ENCODE measurements around the gene BUD31.

The BUD31 gene

DNA sequence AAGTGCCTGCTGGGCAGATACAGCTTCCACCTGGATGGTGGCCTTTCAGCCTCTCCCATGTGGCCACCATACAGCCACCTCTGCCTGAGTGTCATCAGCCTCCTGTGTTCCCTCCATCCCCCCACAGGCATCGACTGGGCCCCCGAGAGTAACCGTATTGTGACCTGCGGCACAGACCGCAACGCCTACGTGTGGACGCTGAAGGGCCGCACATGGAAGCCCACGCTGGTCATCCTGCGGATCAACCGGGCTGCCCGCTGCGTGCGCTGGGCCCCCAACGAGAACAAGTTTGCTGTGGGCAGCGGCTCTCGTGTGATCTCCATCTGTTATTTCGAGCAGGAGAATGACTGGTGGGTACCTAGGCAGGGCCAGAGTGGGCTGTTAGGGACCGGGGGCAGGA, 20.9 kb upstream of the BUD31 start:
- no peak overlapping the region for H3K4me3 ChIP-seq (ENCODE audit: low read length)
- TF ChIP-seq, protein P1, sequence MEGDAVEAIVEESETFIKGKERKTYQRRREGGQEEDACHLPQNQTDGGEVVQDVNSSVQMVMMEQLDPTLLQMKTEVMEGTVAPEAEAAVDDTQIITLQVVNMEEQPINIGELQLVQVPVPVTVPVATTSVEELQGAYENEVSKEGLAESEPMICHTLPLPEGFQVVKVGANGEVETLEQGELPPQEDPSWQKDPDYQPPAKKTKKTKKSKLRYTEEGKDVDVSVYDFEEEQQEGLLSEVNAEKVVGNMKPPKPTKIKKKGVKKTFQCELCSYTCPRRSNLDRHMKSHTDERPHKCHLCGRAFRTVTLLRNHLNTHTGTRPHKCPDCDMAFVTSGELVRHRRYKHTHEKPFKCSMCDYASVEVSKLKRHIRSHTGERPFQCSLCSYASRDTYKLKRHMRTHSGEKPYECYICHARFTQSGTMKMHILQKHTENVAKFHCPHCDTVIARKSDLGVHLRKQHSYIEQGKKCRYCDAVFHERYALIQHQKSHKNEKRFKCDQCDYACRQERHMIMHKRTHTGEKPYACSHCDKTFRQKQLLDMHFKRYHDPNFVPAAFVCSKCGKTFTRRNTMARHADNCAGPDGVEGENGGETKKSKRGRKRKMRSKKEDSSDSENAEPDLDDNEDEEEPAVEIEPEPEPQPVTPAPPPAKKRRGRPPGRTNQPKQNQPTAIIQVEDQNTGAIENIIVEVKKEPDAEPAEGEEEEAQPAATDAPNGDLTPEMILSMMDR (conservative IDR thresholded peaks at IDR 0.05; ENCODE audit: low read depth, low read length), result no peak
- DNase-seq (ENCODE audit: low read depth), result no peak

DNA sequence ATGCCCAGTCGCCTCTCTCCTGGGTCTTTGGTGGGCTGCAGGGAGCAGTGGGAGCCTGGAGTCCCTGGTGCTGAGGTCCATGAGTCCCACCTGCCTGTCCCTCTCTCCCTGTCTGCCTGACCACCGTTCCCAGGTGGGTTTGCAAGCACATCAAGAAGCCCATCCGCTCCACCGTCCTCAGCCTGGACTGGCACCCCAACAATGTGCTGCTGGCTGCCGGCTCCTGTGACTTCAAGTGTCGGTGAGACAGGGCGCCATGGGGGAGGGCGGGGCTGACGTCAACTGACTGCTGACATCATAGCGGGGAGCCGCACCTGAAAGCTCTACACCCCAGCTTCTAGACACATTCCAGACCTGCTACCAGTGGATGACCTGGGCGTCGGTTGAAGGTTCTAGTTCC, 19.0 kb upstream of the BUD31 start:
- TF ChIP-seq, protein P1 (conservative IDR thresholded peaks at IDR 0.05; ENCODE audit: low read depth, low read length), result no peak
- no peak overlapping the region for H3K4me3 ChIP-seq (ENCODE audit: low read length)
- no peak for DNase-seq (ENCODE audit: low read depth)

GRCh38 chr7:99390941-99391602, 17.7 kb upstream of the BUD31 start:
- TF ChIP-seq, protein P1 (conservative IDR thresholded peaks at IDR 0.05; ENCODE audit: low read depth, low read length), result no peak
- no peak for DNase-seq (ENCODE audit: low read depth)
- H3K4me3 ChIP-seq (ENCODE audit: low read length), result no peak overlapping the region

DNA sequence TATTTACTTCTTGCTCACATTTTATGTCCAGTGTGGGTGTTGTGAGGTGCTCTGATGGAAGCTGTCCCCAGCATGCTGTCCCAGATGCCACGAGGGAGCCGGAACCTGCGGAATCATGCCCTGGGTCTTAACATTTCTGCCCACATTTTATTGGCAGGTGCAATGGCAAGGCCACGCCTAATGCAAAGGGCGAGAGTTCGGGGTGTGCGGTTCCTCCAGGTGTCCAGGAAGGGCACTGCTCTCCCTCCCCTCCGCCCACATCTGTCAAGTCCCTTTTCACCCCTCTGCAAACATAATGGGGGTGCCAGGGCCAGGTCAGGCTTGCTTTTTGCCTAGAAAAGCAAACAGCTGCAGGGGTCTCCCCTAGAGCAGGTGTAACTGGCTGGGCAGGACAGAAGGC, 16.7 kb upstream of the BUD31 start:
- no peak for DNase-seq (ENCODE audit: low read depth)
- peak overlapping the region; percentile 56 for H3K4me3 ChIP-seq (ENCODE audit: low read length)
- TF ChIP-seq, protein P1 (conservative IDR thresholded peaks at IDR 0.05; ENCODE audit: low read depth, low read length), result no peak

- DNase-seq (ENCODE audit: low read depth), result peak; percentile 51
- TF ChIP-seq, protein P1 (conservative IDR thresholded peaks at IDR 0.05; ENCODE audit: low read depth, low read length), result no peak
- H3K4me3 ChIP-seq (ENCODE audit: low read length), result peak overlapping the region; percentile 56
These were observed 16.0 kb upstream of the BUD31 start for GRCh38 chr7:99392659-99393354.

GRCh38 chr7:99393355-99394187, 15.2 kb upstream of the BUD31 start:
- no peak for DNase-seq (ENCODE audit: low read depth)
- H3K4me3 ChIP-seq (ENCODE audit: low read length), result peak overlapping the region; percentile 56
- TF ChIP-seq, protein P1 (conservative IDR thresholded peaks at IDR 0.05; ENCODE audit: low read depth, low read length), result no peak
